Stimulated activated CD4-positive, alpha-beta T cell treated with anti-CD3 and anti-CD28 coated beads, TNF-alpha, amount 100 ng/mL, for 48 hours (primary cell): ENCODE data around the gene VWC2L.

Experiments used
- DNase-seq, 3 donors: peaks; one replicate each; pipeline ENCODE4 v3.0.0-alpha.2; 2020; ENCODE audit warnings: low read depth in 3 of 3

The VWC2L gene

GRCh38 chr2:214587442-214587841, 176.6 kb downstream of the VWC2L start:
- no peak for DNase-seq

- no peak for DNase-seq
Measured at GRCh38 chr2:214591366-214591765, 180.5 kb downstream of the VWC2L start.

- no peak for DNase-seq
Measured at GRCh38 chr2:214592011-214592410, 181.2 kb downstream of the VWC2L start.

GRCh38 chr2:214593727-214594126, 182.9 kb downstream of the VWC2L start:
- no peak for DNase-seq

- DNase-seq: no peak
Measured at GRCh38 chr2:214601852-214602633, 191.2 kb downstream of the VWC2L start.

GRCh38 chr2:214604861-214605260, 194.0 kb downstream of the VWC2L start:
- DNase-seq: no peak

- no peak for DNase-seq
Measured at GRCh38 chr2:214607051-214607450, 196.2 kb downstream of the VWC2L start.

GRCh38 chr2:214611015-214611414, 200.2 kb downstream of the VWC2L start:
- DNase-seq: no peak

- DNase-seq: no peak
Measured at GRCh38 chr2:214624166-214624760, 213.4 kb downstream of the VWC2L start.

GRCh38 chr2:214628091-214628490, 217.2 kb downstream of the VWC2L start:
- DNase-seq: no peak
